Immature natural killer cell (primary cell): ENCODE measurements around the gene TMPRSS6. TPM values are rescaled to one million over a fixed set of nuclear protein-coding genes. Genes with fewer than 3 reads are reported as not detected.
A peak's percentile ranks its signal among the peaks of the same experiment; 100 is the strongest.

Experiments
- DNase-seq, 3 donors: peaks; one replicate each; pipeline ENCODE4 v3.0.0; 2022; ENCODE audit warnings: mixed read lengths in 1 of 3
- H3K27ac Mint-ChIP-seq, 6 donors: one replicate each; pipeline ENCODE4 v1.8.0; 2020; ENCODE audit warnings: mixed read lengths in 6 of 6, mild to moderate bottlenecking in 5 of 6, inconsistent platforms in 4 of 6, moderate library complexity in 3 of 6
- H3K27me3 Mint-ChIP-seq, 3 donors: one replicate each; pipeline ENCODE4 v1.8.0; 2020 to 2021; ENCODE audit warnings: low read depth in 3 of 3, mild to moderate bottlenecking in 3 of 3, mixed read lengths in 3 of 3, moderate library complexity in 3 of 3, inconsistent platforms in 1 of 3
- H3K36me3 Mint-ChIP-seq, 3 donors: one replicate each; pipeline ENCODE4 v1.8.0; 2020; ENCODE audit warnings: mixed read lengths in 3 of 3, inconsistent platforms in 2 of 3, mild to moderate bottlenecking in 2 of 3
- H3K4me1 Mint-ChIP-seq, 2 donors: one replicate each; pipeline ENCODE4 v1.8.0; 2020; ENCODE audit warnings: inconsistent platforms in 2 of 2, mild to moderate bottlenecking in 2 of 2, mixed read lengths in 2 of 2, moderate library complexity in 1 of 2
- H3K4me3 Mint-ChIP-seq, 5 donors: one replicate each; pipeline ENCODE4 v1.8.0; 2020; ENCODE audit warnings: mild to moderate bottlenecking in 5 of 5, mixed read lengths in 5 of 5, inconsistent platforms in 3 of 5, moderate library complexity in 3 of 5
- H3K9me3 Mint-ChIP-seq, 6 donors: one replicate each; pipeline ENCODE4 v1.8.0; 2020; ENCODE audit warnings: mild to moderate bottlenecking in 6 of 6, mixed read lengths in 6 of 6, inconsistent platforms in 4 of 6, moderate library complexity in 3 of 6
- polyA plus RNA-seq, 3 donors: library from polyadenylated mRNA; unstranded; fragments of 300-500 nt; fragmentation: Illumina TruSeq; gene quantifications; one replicate each; pipeline ENCODE4 v1.2.3, GENCODE V29; 2021

TMPRSS6 gene
- under 1 TPM in 2 of 3 donors, not detected in 1; 0.28 to 0.52 TPM for polyA plus RNA-seq

DNA sequence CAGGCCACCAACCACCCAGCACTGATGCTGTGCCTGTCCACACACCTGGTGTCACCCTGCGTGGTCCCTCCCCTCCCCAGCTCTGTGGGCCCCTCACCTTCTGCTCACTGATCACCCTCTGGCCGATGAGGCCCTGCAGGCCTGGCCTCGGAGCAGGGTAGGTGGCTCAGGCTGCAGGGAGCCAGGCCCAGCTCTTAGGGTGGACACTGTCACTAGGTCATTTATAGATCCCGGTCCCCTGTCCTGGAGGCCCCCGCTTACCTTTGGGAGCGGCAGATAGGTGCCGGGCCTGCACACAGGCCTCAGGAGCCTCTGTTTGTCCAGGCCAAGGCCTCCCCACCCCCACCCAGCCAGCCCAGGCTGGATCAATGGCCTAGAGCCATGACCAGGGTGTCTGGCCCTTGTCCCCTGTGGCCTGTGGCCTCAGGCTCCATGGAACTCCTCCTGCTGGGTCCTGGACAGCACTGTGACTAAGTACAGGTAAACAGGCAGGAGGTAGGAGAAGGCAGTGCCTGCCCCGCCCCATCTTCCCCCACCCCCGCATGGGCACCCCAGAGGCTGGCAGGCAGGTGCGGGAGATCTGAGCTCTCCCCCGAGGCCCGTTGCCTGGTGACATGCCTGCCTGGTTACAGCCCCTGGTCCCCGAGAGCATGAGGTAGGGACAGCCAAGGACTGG lies at the start of gene TMPRSS6:
Gene TMPRSS6, minus strand, starts transcription at position 472 of the 676 bp plus-strand sequence. CDS start 6,296 bp downstream, outside the sequence.
- H3K9me3 Mint-ChIP-seq = no peaks in the 10 kb centered on the region
- H3K36me3 Mint-ChIP-seq = peaks cover 7 to 17% (median 14%) of the 10 kb centered on the region in 3 donors
- H3K4me3 Mint-ChIP-seq = no peak within 1 kb of the TSS
- H3K27ac Mint-ChIP-seq = peak within 1 kb of the TSS in 1 of 6 donors; percentile 76
- H3K4me1 Mint-ChIP-seq = peaks cover 0 to 13% of the 10 kb centered on the region in 2 donors
- H3K27me3 Mint-ChIP-seq = peaks cover 0 to 1% (median 0%) of the 10 kb centered on the region in 3 donors
- no peak for DNase-seq

DNA sequence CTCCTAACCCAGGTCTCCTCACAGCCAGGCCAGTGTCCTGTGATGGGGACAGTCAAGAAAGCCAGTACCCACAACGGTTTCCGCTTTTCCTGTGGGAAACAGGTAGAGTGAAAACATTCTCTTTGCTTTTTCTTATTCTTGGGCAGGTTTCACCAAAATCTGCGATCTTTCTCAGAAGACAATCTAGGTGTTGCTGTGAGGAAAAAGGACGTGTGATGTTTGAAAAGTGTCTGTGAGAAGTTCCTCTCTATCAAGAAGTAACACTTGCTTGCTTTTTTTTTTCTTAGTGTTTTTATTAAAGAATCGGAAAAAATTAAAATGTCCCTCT lies 49.4 kb upstream of the TMPRSS6 start:
- Mint-ChIP-seq H3K27ac (peak overlapping the region; percentile 93 to 99 (median 96)), H3K9me3 (no peaks in the 10 kb centered on the region), H3K4me1 (peaks cover 96 to 97% of the 10 kb centered on the region in 2 donors), H3K4me3 (peak overlapping the region; percentile 46 to 84 (median 64)), H3K36me3 (peaks cover 0 to 7% (median 4%) of the 10 kb centered on the region in 3 donors), H3K27me3 (peaks cover 17 to 40% (median 25%) of the 10 kb centered on the region in 3 donors)
- peak; percentile 62 to 65 (median 64) for DNase-seq

DNA sequence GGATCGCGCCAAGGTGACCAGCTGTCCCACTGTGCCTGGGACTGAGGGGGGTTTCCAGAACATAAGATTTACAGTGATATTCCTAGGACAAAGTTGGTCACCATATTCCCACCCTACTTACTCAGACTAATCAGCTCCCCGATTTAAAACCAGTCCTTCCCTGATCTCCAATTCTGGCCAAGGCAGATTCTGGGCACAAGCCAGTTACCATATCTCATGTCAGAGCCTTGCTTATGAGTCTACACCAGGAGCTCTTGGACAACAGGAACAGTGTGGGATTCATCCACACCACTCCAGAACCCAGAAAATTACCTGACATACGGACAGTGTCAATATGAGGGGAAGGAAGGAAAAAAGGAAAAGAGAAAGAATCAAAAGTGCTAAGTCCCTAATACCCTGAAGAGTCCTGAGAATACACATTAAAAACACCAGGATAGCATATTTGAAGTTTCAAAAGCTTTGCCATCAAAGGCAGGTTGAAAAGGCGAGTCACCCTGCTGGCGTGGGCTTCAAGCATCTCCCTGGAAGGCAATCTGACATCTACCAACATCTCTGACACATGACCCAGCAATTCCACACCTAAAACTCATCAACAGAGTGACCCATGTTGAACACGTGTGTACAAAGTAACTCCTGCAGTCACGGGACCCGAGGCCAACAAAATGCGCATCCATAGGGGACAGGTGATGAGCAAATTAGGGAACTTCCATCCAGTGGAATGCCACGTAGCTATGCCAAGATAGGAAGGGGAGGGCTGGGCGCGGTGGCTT lies 48.2 kb upstream of the TMPRSS6 start:
- Mint-ChIP-seq H3K27me3 (peaks cover 14 to 31% (median 17%) of the 10 kb centered on the region in 3 donors), H3K27ac (peak overlapping the region; percentile 93 to 99 (median 96)), H3K4me3 (peak overlapping the region; percentile 46 to 84 (median 64)), H3K4me1 (peaks cover 94% of the 10 kb centered on the region in 2 donors), H3K36me3 (peaks cover 0 to 7% (median 4%) of the 10 kb centered on the region in 3 donors), H3K9me3 (no peaks in the 10 kb centered on the region)
- no peak for DNase-seq

DNA sequence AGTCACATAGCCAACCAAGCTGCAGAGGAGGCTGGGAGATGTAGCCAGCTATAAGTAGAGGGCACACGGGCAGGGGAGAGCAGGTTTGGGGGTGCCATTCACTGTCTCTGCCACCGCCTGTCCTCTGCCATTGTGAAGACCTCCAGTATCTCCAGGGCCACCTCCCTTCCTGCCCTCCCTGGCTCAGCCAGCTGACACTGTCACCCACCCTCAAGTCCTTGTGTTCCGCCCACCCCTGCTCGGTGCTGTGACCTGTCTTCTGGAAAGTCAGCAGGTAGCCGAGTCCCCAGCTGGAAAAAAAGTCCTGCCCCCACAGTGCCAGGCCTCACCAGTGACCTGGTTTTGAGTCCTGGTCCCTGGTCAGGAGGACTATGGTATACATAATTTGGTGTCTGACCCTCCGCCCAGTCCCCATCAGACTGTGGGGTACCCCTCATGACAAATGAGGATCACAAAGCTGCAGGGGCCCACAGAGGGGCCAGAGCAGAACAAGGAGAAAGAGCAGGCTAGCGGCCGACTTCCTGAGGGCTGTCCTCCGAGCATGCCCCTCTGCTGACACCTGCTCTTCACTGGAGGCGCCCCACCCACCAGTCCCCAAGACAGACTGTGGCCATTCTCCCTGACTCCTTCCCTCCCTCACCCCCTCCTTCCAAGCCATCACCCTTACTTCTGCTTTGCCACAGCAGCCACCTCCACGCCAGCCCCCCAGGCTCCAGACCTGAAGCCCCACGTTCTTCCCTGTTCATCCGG lies 47.3 kb upstream of the TMPRSS6 start:
- peaks cover 0 to 7% (median 4%) of the 10 kb centered on the region in 3 donors for H3K36me3 Mint-ChIP-seq
- peak overlapping the region; percentile 46 to 84 (median 64) for H3K4me3 Mint-ChIP-seq
- no peak for DNase-seq
- H3K27me3 Mint-ChIP-seq = peaks cover 5 to 23% (median 10%) of the 10 kb centered on the region in 3 donors
- H3K9me3 Mint-ChIP-seq = no peaks in the 10 kb centered on the region
- peaks cover 92 to 94% of the 10 kb centered on the region in 2 donors for H3K4me1 Mint-ChIP-seq
- H3K27ac Mint-ChIP-seq = peak overlapping the region; percentile 93 to 99 (median 96)

DNA sequence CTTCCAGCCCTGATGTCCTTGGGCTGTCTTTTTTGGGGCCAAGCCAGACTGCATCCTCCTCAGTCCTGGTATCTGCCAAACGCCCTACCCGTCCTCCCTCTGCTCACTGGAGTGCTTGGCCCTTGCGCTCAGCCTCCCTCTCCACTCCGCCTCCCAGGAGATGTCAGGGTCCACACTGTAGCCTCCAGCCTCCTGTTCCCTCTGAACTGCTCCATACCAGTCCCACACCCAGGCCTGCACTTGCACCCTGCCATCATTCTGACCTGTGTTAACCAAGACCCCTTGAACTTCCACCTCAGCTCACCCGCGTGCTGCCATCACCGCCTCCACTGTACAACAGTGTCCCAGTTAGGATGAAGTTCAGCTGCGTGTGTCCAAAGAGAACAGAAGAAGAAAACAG lies 46.5 kb upstream of the TMPRSS6 start:
- H3K27me3 Mint-ChIP-seq = peaks cover 2 to 22% (median 10%) of the 10 kb centered on the region in 3 donors
- DNase-seq = no peak
- H3K4me3 Mint-ChIP-seq = peak overlapping the region in 4 of 5 donors; percentile 46 to 84 (median 72)
- H3K27ac Mint-ChIP-seq = peak overlapping the region; percentile 93 to 99 (median 96)
- H3K36me3 Mint-ChIP-seq = peaks cover 0 to 7% (median 4%) of the 10 kb centered on the region in 3 donors
- peaks cover 92 to 94% of the 10 kb centered on the region in 2 donors for H3K4me1 Mint-ChIP-seq
- no peaks in the 10 kb centered on the region for H3K9me3 Mint-ChIP-seq

DNA sequence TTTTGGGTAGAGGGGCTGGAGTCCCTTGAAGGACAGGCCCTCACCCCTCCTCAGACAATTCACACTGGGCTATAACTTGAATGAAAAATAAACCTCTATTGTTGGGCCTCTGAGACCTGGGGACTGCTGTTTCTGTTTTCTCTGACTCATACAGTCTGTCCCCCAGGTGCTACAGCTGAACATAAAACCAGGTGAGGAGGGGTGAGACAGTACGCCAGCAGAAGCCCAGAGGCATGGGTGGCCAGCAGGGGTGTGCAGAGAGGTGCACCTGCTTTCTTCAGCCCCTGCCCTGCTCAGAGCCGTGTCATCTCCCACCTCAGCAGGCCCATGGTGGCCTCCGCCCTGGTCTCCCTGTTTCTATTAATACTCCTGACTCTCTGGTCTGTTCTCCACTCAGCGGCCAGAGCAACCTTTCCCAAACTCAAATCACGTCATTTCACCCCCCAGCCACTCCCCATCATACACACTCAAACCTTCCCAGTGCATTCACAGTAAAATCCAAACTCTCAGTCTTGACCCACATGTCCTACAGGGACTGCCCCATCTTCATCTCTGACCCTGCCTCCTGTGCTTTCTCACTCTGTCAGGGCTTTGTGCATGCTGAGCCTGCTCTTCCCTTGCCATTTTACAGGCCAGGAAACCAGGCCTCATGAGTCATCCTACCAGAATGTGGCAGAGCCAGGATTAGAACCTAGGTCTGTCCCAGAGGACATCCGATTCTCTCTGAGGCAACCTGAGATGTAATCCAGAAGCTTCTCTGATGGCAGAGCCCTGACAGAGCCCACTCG lies 45.6 kb upstream of the TMPRSS6 start:
- Mint-ChIP-seq H3K27me3 (peaks cover 5 to 18% (median 10%) of the 10 kb centered on the region in 3 donors), H3K4me3 (peak overlapping the region in 4 of 5 donors; percentile 46 to 84 (median 55)), H3K9me3 (peaks cover 0 to 2% (median 0%) of the 10 kb centered on the region in 6 donors), H3K27ac (peak overlapping the region; percentile 93 to 99 (median 96)), H3K4me1 (peaks cover 92 to 94% of the 10 kb centered on the region in 2 donors), H3K36me3 (peaks cover 0 to 7% (median 4%) of the 10 kb centered on the region in 3 donors)
- no peak for DNase-seq

DNA sequence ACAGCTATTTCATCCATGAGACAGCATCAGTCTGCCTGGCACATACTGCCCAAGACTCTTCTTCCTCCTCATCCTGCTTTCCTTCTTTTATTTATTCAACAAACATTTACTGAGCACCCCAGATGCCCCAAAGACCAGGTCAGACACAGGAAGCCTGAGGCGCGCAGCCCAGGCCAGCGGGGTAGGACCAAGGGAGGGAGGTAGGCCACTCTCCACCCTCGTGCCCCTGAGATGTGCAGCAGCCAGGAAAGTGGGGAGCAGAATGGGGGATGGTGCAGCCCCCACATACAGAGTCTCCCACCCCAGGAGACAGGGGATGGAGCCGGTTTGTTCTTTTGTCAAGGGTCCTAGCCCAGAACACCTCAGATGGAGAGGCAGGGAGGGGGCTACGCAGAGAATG lies 44.4 kb upstream of the TMPRSS6 start:
- peaks cover 0 to 4% (median 0%) of the 10 kb centered on the region in 6 donors for H3K9me3 Mint-ChIP-seq
- no peak for DNase-seq
- peak overlapping the region in 5 of 6 donors; percentile 63 to 84 (median 74) for H3K27ac Mint-ChIP-seq
- peak overlapping the region in 3 of 5 donors; percentile 30 to 60 (median 59) for H3K4me3 Mint-ChIP-seq
- H3K27me3 Mint-ChIP-seq = peaks cover 10 to 23% (median 18%) of the 10 kb centered on the region in 3 donors
- peaks cover 0 to 10% (median 7%) of the 10 kb centered on the region in 3 donors for H3K36me3 Mint-ChIP-seq
- H3K4me1 Mint-ChIP-seq = peaks cover 82 to 86% of the 10 kb centered on the region in 2 donors

DNA sequence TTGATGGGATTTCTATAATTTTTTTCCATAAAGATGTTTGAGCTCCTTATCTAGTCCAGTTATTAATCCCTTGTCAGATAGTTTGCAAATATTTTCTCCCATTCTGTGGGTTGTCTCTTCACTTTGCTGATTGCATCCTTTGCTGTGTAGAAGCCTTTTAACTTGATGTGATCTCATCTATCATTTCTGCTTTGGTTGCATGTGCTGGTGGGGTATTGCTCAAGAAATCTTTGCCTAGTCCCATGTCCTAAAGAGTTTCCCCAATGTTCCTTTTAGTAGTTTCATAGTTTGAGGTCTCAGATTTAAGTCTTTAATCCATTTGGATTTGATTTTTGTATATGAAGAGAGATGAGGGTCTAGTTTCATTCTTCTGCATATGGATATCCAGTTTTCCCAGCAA lies 41.9 kb upstream of the TMPRSS6 start:
- peaks cover 13 to 33% (median 30%) of the 10 kb centered on the region in 3 donors for H3K36me3 Mint-ChIP-seq
- no peak for DNase-seq
- peak overlapping the region in 4 of 5 donors; percentile 8 to 95 (median 51) for H3K4me3 Mint-ChIP-seq
- peak overlapping the region; percentile 95 to 99 (median 96) for H3K27ac Mint-ChIP-seq
- peaks cover 0 to 4% (median 0%) of the 10 kb centered on the region in 6 donors for H3K9me3 Mint-ChIP-seq
- peaks cover 69 to 74% of the 10 kb centered on the region in 2 donors for H3K4me1 Mint-ChIP-seq
- H3K27me3 Mint-ChIP-seq = peaks cover 16 to 27% (median 23%) of the 10 kb centered on the region in 3 donors

DNA sequence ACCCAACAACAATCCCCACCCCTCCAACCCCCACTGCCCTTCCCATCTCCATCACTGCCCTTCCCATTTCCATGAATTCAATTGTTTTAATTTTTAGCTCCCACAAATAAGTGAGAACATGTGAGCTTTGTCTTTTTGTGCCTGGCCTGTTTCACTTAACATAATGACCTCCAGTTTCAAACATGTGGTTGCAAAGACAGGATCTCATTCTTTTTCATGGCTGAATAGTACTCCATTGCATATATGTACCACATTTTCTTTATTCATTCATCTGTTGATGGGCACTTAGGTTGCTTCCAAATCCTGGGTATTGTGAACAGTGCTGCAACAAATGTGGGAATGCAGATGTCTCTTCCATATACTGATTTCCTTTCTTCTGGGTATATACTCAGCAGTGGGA lies 41.2 kb upstream of the TMPRSS6 start:
- Mint-ChIP-seq H3K4me3 (peak overlapping the region in 2 of 5 donors; percentile 66 to 95), H3K27ac (peak overlapping the region; percentile 95 to 99 (median 96)), H3K4me1 (peaks cover 69 to 74% of the 10 kb centered on the region in 2 donors), H3K9me3 (peaks cover 0 to 4% (median 0%) of the 10 kb centered on the region in 6 donors), H3K36me3 (peaks cover 20 to 40% (median 37%) of the 10 kb centered on the region in 3 donors), H3K27me3 (peaks cover 23 to 30% (median 30%) of the 10 kb centered on the region in 3 donors)
- DNase-seq = peak in 1 of 3 donors; percentile 1

DNA sequence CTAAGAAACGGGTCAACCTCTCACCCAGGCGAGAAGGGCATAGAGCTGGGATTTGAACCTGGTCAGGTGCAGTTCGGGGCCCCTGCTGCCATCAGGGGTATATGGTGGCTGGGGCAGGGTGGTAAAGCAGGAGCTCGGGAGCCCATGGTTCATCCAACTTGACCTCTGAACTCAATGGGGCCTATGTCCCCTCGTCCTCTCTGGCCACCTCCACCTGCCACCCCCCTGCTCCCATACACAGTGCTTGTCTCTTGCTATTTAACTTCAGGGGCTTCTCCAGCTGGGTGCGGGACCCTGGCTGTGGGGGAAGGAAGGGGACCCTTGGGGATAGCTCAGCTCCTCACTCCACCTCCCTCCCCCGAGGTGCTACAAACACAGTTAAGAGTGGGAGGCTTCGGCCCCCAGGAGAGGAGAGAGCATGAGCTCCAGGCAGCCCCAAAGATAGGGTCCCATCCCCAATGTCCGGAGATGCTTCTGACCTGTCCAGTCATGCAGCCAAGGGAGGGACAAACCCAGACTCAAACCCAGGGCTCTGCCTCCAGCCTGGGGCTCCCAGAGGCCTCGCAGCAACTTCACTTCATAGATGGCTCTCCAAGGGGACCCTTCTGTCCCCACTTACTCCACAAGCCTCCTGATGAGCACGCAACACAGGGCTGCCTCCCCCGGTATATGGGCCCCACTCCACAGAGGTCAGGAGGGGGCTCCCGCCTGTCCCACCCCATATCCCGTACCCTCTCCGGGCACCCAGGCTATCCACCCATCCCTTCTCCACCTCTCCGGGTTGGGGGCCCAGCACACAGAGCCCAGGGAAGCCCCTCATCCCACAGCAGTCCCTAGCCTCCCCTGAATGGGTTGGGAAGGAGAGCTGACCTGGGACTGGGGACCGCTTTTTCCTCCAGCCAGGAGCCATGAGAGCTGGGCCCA lies 39.5 kb upstream of the TMPRSS6 start:
- H3K4me1 Mint-ChIP-seq = peaks cover 72 to 77% of the 10 kb centered on the region in 2 donors
- H3K36me3 Mint-ChIP-seq = peaks cover 31 to 53% (median 44%) of the 10 kb centered on the region in 3 donors
- peak overlapping the region; percentile 95 to 99 (median 96) for H3K27ac Mint-ChIP-seq
- H3K27me3 Mint-ChIP-seq = peaks cover 32 to 44% (median 37%) of the 10 kb centered on the region in 3 donors
- peaks cover 0 to 4% (median 0%) of the 10 kb centered on the region in 6 donors for H3K9me3 Mint-ChIP-seq
- peak overlapping the region; percentile 95 to 99 (median 99) for H3K4me3 Mint-ChIP-seq
- no peak for DNase-seq

DNA sequence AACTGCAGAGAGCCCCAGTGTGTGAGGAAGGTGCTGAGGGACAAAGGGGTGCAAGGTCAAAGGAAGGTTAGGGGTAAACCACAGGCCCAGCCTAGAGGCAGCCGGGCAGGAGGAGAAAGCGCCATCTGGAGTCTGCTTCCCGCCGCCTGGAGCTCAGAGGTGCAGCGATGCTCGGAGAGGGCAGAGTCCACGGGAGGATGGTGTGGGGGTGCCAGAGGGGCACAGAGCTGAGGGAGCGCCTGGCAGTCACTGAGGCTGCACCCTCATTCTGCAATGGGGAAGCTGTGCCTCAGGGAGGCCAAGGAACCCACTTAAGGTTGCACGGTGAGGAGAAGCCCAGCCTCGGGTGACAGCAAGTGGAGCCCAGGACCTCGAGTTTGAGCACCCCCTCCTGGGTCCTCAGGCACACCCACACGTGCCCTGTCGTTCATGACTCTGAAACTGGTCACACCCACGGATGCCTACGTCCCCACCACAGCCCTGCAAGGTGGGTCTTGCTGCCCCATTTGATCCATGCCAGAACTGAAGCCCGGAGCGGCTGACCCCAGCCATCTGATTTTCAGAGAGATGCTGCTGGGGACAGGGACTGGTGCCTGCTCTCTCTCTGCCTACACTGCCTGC lies 38.6 kb upstream of the TMPRSS6 start:
- peaks cover 36 to 51% (median 40%) of the 10 kb centered on the region in 3 donors for H3K27me3 Mint-ChIP-seq
- peaks cover 0 to 4% (median 0%) of the 10 kb centered on the region in 6 donors for H3K9me3 Mint-ChIP-seq
- DNase-seq = peak in 2 of 3 donors; percentile 45 to 49
- peaks cover 72 to 77% of the 10 kb centered on the region in 2 donors for H3K4me1 Mint-ChIP-seq
- peaks cover 39 to 62% (median 52%) of the 10 kb centered on the region in 3 donors for H3K36me3 Mint-ChIP-seq
- peak overlapping the region; percentile 95 to 99 (median 99) for H3K4me3 Mint-ChIP-seq
- H3K27ac Mint-ChIP-seq = peak overlapping the region; percentile 95 to 99 (median 96)
